Activated naive CD4-positive, alpha-beta T cell (primary cell): ENCODE results near the gene SQOR.
"Not testable (repeated sequence)": the region's sequence is repeated elsewhere in the genome, so short reads cannot be mapped to it uniquely, and the experiment has no call there.

Experiments
- DNase-seq, 4 experiments: peaks; one replicate each; lab custom pipeline; 2025; lab: John Stamatoyannopoulos, UW

The SQOR gene

DNA sequence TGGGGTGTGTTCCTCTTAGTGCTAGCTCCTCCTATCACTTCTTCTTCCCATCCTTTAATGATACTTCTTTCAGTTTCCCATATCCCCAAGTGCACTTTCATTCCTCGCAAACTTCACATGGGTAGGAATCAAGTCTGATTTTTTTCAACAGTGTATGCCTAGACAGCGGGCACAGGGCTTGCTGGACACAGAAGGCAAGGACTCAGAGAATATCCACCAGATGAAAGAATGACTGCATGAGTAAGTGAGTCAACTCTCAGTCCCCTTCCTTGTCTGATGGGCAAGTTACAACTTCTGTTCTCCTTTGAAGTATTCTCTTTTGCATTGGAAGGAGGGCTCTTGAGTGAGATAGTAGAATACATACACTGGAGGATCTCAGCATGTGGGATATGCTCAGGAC lies 3.1 kb upstream of the SQOR start:
- no peak for DNase-seq

DNA sequence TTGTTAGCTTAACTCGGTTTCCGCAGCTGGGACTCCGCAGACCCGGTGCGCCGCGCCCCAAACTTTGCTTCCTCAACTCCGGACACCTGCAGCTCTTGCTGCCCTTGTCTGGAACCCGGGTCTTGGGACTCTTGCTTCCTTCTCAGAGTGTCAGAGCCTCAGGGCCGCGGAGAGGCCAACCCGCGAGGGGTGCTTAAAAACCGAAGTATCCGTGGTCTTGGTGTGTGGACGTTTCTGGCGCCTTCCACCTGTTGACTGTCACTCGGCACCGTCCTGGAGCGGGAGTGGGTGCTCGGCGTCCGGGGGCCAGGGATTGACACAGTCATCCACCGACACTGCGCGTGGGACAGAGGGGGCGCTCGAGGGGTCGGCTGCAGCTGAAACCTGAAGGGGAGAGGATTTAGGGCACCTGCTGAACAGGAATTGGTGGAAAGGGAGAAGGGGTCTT lies 386 bp downstream of the SQOR start:
- DNase-seq: peak in 3 of 4 experiments; percentile 38 to 59 (median 41)

- no peak for DNase-seq
These were observed 999 bp downstream of the SQOR start for GRCh38 chr15:45635763-45636292.

DNA sequence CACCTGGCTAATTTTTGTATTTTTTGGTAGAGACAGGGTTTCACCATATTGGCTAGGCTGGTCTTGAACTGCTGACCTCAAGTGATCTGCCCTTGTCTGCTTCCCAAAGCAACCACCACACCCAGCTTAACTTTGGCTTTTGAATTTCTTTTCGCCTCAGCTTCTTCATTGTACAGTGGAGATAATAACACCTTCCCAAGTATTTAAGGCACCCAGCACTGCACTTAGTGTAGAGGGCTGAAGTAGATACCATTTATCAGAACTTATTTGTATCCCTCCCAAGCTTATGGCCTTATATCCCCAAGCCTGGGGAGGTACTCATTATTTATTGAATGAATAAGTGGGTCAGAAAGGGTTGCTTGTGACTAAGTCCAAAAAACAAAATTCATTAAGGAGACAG lies 2.3 kb downstream of the SQOR start:
- no peak for DNase-seq

- DNase-seq: peak in 2 of 4 experiments; percentile 8 to 22
These were observed 2.8 kb downstream of the SQOR start for GRCh38 chr15:45637552-45638033.

DNA sequence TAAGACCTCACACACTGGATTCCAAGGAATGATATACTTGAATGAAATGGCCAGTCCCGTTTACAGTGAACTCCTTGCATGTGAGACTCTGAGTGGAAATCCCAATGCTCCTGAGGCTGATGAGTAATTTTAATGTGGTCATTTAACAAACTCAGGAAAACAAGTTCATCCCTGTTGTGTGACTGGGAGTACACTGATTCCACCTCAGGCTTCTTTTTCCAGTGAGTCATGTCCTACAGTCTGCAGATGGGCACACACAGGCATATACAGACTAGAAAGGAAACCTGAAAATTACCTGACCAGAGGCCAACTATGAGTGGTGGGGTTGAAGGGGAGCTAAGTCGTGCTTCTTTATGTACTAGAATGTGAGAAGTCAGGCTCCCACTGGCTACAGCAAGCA lies 5.8 kb downstream of the SQOR start:
- DNase-seq: no peak

- no peak for DNase-seq
These were observed 6.5 kb downstream of the SQOR start for GRCh38 chr15:45641374-45641781.

GRCh38 chr15:45641999-45642932 lies 7.4 kb downstream of the SQOR start:
- DNase-seq: no peak

- DNase-seq: no peak
These were observed 9.6 kb downstream of the SQOR start for GRCh38 chr15:45644437-45644836.

DNA sequence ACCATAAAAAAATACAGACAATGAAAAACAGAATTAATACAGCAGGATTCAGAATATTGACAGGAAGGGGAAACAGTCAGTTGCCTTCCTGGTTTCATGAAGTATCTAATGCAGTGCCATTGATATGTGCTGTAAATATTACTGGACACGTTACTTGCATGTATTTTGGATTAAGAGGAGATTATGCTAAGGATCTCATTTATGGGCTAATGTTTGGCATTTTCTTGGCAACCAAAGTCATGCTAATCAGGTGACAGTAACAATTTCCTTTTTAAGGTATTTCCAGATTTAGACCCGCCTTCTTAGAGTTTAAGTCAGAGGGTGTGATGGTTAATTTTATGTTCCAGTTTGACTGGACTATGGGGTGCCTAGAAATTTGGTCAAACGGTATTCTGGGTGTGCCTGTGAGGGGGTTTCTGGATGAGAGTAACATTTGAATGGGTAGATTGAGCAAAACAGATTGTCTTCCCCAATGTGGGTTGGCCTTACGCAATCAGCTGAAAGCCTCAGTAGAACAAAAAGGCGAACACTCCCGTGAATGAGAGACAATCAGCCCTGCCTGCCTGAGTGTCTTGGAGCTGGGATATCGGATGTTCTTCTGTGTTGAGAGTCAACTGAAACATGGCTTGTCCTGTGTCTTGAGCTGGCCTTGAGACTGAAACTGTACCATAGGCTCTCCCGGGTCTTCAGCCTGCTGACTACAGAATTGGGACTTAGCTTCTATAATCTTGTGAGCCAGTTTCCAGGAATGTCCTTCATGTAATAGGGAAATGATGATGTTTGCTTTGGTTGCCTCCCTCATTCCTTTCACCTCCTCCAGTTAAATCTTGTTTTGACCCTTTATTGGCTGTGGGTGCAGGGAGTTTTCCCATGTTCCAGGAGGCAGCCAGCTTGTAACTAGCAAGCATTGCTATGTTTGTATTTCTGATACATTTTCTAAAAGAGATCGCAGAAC lies 10.5 kb downstream of the SQOR start:
- no peak for DNase-seq

DNA sequence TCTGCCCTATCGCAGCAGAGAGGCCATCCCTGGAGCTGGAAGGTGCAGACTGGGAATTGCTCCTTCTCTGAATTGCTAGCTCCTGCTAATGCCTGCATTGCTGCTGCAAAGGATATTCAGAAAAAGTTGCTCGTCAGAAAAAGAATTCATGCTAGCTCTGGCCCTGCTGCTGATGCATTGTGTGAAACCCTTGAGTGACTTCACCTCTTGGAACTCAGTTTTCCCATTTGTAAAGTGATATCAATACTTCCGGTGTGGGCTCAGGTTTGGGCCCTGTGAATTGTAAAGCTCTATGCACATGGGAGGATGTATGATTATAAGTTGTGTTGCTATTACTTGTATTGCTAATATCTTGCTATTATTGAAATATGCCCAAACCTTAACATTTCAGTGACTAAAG lies 11.4 kb downstream of the SQOR start:
- DNase-seq: no peak

DNA sequence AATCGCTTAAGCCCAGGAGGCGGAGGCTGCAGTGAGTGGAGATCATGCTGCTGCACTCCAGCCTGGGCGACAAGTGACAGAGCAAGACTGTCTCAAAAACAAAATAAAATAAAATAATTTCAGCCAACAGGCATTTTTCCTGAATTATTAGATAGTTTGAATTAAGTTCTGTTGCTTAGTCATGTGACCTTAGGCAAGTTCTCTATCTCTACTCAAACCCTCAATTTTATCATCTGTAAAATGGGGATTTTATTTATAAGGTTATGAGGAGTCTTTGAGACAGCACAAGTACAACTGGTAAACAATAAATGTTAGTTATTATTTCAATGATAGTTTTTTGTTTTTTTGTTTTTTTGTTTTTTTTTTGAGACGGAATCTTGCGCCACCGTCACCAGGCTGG lies 13.0 kb downstream of the SQOR start:
- DNase-seq: no peak

- DNase-seq: no peak
These were observed 13.8 kb downstream of the SQOR start for GRCh38 chr15:45648521-45649200.

GRCh38 chr15:45650007-45650406 lies 15.2 kb downstream of the SQOR start:
- DNase-seq: not testable (repeated sequence)

- no peak for DNase-seq
These were observed 16.2 kb downstream of the SQOR start for GRCh38 chr15:45650889-45651525.

GRCh38 chr15:45653702-45654424 lies 19.0 kb downstream of the SQOR start:
- no peak for DNase-seq

- no peak for DNase-seq
These were observed 19.9 kb downstream of the SQOR start for GRCh38 chr15:45654749-45655148.

- no peak for DNase-seq
These were observed 22.4 kb downstream of the SQOR start for GRCh38 chr15:45657254-45657653.

DNA sequence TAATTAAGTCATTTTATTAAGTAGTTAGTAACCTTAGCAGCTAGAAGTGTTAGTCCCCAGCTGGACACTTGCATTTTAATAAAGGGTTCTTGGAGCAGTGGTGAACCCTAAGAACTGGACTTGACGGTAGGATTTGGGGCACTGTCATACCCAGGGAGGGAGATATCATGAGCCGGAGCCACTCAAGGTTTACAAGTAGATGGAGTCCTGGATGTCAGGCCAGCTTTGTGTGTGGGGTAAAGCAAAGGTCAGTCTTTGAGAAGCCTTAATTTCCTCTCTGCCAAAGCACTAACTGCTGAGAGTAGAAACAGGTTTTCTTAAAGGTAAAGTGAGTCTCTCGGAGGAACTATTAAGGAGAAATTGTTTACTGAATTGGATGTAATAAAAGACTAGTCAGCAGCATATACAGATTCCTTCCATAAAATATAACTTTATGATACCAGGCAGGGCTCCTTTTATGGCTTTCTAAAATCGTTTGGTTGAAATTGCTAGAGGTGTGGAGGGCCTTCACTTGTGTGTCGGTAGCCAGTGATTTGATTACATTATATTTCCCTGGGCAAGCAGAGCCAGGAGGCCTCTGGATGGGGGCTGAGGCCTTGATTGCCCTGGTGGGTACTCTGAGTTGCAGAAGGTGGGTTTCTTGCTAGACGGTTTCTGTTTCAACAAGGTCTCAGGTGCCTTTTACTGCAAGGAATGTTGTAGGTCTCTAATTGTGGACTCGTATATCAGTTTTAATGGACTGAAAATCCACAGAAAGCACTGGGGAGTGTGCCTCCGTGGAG lies 23.1 kb downstream of the SQOR start:
- DNase-seq: no peak
